Hematopoietic multipotent progenitor cell treated with erythropoietin and hydrocortisone succinate and interleukin-3 and kit ligand, for 15 days (in vitro differentiated cells): ENCODE results near the gene RIPPLY3.
"Not testable (repeated sequence)": the region's sequence is repeated elsewhere in the genome, so short reads cannot be mapped to it uniquely, and the experiment has no call there.

Experiments used
- DNase-seq: peaks from one replicate; pipeline ENCODE4 v3.0.0-alpha.2; 2015; ENCODE audit warnings: low spot score

Gene RIPPLY3

GRCh38 chr21:36981049-36981391 is 25.5 kb upstream of the RIPPLY3 start:
- no peak for DNase-seq

DNA sequence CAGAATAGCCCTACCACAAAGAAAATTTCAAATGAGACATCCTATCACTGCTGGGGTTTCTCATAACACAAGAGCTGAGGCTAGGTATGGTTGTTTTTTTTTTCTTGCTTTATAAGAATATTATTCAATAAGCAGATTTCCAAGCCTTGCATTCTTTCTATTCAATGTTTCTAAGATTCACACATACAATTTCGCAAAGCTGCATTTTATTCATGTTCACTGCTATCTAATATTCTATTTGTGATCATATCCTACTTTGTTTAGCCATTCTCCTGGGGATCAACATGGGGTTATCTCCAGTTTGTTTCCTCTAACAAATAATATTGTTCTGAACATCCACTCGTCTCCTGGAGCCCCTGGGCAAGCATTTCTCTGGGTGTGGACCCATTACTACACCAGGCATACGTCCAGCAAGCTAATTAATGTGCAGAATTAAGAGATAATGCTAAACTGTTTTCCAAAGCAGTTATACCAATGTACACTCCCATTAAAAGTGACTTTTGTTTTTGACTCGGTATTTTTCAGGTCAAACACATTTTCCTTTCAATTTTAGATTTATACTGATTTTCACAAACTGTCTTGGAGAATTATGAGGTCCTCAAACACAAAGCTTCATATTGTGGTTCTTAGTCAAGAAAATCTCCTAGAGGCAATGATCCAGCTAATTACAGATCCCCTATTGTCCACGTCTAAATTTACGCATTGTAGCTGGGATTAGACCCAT is 24.4 kb upstream of the RIPPLY3 start:
- DNase-seq: no peak

DNA sequence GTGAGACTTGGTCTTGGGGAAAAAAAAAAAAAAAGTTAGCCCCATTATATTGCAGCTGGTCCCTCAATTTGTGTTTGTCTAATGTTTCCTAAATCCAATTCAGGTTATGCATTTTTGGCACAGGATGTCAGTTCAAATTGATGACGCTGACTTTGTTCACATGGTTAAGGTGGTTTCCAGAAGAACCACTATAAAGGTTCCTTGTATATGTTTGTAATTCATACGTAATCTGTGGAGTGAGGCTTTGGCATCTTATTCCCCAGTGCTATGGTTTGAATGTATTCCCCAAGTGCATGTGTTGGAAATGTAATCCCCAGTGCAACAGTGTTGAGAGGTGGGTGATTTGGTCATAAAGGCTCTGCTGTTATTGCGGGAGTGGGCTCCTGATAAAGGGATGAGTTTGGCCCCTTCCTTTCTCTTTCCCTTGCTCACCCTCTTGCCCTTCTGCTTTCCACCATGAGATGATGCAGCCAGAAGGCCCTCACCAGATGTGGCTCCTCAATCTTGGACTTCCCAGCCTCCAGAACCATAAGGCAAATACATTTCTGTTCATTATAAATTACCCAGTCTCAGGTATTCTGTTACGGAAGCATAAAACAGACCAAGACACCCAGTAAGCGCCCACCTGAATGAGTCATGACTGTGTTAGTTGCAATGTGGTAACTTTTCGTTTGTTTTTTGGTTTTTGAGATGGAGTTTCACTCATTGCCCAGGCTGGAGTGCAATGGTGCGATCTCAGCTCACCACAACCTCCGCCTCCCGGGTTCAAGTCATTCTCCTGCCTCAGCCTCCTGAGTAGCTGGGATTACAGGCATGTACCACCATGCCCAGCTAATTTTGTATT is 20.5 kb upstream of the RIPPLY3 start:
- no peak for DNase-seq

- DNase-seq: no peak
Observed at GRCh38 chr21:36987845-36988244, 18.7 kb upstream of the RIPPLY3 start.

- DNase-seq: no peak
Observed at GRCh38 chr21:36988536-36988935, 18.0 kb upstream of the RIPPLY3 start.

DNA sequence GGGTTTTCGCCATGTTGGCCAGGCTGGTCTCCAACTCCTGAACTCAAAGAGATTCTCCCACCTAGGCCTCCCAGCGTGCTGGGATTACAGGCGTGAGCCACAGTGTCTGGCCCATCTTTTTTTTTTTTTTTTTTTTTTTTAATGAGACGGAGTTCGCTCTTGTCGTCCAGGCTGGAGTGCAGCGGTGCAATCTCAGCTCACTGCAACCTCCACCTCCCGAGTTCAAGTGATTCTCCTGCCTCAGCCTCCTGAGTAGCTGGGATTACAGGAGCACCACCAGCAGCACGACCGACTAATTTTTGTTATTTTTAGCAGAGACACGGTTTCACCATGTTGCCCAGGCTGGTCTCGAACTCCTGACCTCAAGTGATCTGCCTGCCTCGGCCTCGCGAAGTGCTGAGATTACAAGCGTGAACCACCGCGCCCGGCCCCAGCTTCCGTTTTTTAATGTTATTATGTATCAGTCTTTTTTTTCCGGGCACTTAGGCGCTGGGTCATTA is 17.3 kb upstream of the RIPPLY3 start:
- not testable (repeated sequence) for DNase-seq

GRCh38 chr21:36989699-36990507 is 16.6 kb upstream of the RIPPLY3 start:
- peak; percentile 91 for DNase-seq

DNA sequence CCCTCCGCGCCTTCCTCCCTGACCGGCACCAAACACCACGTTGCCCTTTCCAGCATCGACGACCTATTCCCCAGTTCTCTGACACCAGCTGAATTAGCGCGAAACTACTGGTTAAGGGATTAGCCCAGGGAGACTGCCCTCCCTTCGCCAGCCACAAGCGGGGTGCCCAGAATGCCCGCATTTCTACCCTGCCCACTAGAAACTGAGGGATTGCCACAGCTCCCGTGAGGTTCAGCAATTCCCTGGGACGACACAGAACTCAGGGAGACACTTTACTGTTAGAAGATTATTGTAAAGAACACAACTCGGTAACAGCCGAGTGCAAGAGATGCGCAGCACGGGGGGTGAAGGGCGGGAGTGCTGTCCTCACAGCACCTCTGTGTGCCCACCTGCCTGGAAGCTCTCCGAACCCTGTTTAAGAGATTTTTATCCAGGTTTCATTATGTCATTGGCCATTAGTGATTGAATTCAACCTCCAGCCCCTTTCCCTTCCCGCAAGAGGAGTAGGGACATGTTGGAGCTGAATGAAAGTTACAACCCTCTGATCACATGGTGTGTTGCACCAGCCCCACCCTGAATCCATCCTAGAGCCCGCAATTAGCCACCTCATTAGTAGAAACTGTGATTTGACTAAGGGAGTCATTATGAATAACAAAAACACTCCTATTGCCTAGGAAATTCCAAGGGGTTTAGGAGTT is 15.8 kb upstream of the RIPPLY3 start:
- no peak for DNase-seq

GRCh38 chr21:36992671-36993070 is 13.8 kb upstream of the RIPPLY3 start:
- DNase-seq: no peak

DNA sequence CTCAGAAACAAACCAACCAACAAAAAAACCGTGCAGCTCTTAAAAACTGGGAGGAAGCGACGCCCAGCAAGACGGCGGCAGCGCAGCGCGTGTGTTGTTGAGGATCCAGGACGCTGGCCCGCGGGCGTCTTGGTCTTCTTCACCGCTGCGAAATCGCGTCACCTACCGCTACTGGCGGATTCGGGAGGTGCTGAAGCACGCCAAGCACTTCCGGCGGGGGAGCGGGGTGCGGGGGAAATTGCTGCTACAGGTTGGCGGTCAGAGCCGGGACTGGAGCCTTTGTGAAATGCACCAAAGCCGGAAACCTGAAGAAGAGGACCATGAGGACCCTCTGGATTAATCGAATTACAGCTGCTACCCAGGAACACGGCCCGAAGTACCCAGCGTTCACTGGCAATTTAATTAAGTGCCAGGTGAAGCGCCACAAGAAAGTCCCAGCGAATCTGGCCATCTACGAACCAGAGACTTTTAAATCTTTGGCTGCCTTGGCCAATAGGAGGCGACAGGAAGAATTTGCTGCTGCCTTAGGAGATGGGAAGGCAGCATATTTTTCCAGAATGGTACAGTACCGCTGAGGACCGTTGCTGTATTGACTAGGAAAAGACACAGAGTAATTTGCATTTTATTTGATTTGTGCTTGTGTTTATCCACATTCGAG is 11.9 kb upstream of the RIPPLY3 start:
- DNase-seq: no peak

DNA sequence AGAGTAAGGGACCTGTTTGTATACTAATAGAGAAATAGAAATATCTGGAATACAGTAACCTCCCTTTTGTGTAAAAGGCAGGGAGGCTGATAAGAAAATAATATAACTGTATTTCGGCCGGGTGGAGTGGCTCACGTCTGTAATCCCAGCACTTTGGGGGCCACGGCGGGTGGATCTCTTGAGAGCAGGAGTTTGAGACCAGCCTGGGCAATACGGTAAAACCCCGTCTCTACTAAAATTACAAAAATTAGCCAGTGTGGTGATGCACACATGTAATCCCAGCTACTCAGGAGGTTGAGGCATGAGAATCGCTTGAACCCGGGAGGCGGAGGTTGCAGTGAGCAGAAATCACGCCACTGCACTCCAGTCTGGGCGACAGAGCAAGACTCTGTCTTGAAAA is 11.2 kb upstream of the RIPPLY3 start:
- DNase-seq: not testable (repeated sequence)

- DNase-seq: no peak
Observed at GRCh38 chr21:36999131-36999898, 7.2 kb upstream of the RIPPLY3 start.

DNA sequence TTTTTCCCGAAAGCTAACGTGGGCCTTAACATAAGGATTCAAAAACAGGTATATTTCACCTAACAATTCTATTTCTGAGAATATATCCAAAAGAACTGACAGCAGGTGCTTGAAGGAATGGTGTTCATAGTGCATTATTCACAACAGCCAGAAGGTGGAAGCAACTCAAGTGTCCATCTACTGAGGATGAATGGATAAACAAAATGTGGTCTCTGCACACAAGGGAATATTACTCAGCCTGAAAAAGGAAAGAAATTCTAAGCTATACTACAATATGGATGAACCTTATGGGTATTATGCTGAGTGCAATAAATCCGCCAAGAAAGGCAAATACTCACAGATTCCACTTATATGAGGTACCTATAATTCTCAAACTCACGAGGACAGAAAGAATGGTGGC is 6.1 kb upstream of the RIPPLY3 start:
- DNase-seq: no peak

DNA sequence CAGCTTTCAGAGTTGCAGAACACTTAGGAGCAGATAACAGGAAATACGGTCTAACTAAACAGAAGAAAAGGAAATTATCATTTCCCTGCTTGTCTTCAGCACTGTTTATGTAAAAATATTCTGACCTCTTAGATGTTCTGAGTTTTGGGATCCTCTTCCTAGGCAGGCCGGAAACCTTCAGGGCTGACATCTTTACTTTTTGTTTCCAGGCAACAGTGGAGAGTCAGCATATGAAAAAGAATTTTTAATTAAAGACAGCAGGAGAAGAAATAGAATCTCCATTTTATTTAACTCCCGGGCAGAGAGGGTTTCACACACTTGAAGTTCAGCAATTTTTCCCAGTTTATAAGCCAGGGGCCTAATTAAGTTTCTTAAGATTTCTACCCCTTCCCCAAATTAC is 5.1 kb upstream of the RIPPLY3 start:
- no peak for DNase-seq

GRCh38 chr21:37002851-37003250 is 3.7 kb upstream of the RIPPLY3 start:
- not testable (repeated sequence) for DNase-seq

DNA sequence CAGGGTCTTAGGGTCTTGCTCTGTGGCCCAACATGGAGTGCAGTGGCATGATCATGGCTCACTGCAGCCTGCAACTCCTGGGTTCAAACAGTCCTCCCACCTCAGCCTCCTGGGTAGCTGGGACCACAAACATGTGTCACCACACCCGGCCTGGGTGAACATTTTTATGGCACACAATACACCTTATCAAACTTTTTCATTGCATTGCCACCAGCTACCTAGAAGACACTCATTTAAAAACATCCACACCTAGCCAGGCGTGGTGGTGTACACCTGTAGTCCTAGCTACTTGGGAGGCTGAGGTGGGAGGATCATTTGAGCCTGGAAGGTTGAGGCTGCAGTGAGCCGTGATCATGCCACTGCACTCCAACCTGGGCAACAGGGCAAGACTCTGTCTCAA is 2.6 kb upstream of the RIPPLY3 start:
- DNase-seq: not testable (repeated sequence)

GRCh38 chr21:37005548-37006485 is 685 bp upstream of the RIPPLY3 start:
- no peak for DNase-seq

DNA sequence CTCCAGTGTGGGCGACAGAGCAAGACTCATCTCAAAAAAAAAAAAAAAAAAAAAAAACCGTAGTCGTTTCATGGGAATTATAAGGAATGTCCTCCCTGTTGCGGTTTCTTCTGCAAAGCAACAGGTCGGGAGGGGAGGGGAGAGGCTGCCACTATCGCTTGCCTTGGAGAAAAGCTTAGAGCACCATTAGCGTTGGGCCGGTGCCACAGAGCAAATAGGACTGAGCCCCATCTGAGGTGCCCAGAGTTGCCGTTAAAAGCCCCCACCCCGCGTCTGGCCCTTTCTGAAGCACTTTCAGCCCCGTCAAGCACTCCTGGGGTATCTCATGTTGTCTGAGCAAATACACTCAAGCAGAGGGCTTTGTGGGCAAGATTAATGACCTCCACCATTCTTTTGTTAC is 2.2 kb downstream of the RIPPLY3 start:
- no peak for DNase-seq

DNA sequence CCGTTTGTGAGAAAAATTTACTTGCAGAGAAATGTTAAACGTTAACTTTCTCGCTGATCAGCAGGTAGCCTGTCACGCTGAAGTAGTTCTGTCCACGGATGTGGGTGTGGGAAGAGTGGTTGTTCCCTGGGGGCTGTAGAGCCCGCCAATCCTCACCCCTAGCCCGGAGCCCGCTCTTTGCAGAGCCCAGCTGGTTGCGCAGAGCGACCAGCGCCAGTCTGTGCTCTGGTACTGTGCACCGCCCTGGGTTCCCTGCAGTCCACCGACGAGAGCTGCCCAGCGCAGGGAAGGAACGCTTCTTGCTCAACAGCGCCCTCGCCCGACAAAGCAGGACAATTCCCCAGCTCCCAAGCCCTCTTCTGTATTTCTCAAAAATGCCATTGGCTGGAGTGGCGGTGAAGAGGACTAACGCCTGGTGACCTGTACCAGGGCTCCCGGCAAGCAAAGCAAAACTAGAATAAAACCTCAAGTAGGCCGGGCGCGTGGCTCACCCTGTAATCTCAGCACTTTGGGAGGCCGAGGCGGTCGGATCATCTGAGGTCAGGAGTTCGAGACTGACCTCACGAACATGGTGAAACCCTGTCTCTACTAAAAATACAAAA is 3.3 kb downstream of the RIPPLY3 start:
- DNase-seq: peak; percentile 66
